ENCODE data around the gene RAD51AP1.

The RAD51AP1 gene

DNA sequence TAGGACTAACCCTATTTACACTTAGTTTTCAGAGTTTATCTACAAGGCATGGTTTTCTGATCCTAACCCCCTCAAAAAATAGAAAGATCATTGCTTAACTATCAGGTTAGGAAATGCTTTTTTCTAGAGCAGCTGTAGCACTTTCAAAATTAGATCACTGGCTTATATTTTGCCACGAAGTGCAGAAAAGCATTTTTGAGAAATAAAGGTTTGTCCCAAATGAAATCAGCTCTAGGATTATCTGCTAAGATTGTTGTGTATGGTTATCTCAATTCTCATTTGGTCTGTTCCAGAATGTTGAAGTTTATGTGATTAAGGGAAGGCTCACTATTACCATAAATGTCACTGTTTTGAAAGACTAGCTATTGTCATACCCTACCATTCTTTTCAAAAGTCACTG lies 13.5 kb downstream of the RAD51AP1 start:
- DNase-seq: no peak

DNA sequence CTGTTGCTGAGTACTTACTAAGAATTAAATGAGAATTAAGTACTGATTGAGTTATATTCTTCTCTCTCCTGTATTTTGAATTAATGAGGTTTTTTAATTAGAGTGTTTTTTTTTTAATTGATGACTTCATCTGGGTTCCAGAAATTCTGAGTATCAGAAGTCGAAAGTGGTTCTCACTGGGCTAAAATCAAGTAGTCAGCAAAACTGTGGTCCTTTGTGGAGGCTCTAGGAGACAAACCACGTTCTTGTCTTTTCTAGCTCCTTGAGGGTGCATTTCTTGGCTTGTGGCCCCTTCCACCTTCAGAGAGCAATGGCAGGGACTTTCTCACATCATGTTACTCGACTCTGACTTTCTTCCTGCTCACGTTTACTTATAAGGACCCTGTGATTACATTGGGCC lies 15.3 kb downstream of the RAD51AP1 start:
- no peak for DNase-seq

DNA sequence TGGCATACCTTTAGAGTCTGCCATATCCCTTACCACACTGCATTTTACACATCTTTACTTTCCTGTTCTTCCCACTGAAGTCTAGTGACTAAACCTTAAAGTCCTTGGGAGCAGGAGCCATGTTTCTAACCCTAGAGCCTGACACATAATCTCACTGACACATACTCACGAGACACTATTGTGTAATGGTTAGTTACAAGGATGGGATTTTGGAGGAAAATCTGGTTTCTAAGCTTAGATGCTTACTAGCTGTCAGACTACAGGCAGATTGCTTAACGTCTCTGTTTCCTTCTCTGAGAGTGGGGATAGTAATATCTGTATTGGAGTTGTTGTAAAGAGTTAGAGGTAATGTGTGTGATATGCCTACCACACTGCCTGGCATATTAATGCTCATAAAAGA lies 17.1 kb downstream of the RAD51AP1 start:
- DNase-seq: no peak

DNA sequence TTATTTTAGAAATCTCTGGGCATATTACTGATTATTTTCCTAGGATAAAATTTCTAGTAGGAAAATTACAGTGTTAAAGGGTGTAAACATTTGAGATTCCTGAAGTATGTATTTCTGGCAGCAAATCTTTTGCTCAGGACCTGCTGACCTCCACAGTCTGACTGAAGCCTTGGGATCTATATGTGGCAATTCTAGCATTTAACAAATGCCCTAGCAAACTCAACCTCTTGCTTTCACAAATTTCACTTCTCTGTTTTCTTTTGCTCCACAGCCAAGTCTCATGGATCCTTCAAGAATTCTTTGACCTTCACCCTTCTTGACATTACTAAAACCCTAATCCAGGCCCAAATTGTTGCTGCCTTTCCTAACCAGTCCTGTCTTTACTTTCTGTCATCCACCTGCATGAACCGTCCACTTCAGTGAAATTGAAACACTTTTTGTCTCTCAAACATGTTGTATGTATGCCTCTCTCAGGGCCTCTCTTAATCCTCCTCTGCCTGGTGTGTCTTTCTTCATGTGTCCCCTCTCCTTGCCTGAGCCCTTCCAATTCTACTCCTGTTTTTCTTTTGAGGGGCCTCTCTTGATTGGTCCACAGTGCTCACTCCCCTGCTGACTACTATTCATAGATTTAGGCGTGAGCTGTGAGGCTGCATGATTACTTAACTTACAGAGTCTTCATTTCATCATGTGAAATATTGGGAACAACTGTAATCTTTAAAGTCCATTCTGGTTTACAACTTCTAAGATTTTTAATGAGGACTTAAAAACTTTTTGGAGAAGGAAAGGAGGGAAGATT lies 18.2 kb downstream of the RAD51AP1 start:
- DNase-seq: no peak

DNA sequence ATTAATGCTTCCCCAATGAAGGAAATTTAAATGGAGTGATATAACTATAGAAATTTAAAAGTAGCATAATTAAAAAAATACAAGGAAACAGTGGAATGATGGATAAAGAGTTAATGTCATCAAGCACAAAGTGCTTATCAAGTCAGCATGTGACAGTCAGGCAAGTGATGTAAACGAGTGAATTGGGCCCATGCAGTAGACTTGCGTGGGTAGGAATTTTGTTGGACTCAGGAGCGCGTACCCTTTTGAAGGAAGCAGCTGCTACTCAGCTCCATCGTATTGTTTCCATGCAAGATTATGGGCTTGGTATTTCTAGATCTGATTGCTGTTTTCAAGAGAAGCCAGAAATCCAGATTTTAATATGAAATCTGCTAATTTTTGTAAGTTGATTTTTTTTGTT lies 18.9 kb downstream of the RAD51AP1 start:
- DNase-seq: no peak

DNA sequence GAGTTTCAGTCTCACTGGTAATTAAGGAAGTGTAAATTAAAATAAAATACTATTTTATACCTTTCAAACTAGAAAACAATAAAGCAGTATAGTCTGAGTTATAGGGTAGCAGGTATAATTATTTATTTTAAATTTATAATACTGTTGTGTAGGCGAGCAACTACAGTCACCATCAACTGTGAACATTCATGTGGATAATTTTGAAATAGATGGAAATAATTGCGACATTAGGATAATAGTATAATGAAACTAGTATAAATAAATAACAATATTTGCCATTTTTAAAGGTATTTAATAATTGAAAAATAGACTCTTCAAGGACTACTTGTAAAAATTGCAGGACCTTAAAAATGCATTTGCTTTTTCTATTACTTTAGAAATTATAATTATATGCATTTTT lies 19.5 kb downstream of the RAD51AP1 start:
- DNase-seq: no peak

DNA sequence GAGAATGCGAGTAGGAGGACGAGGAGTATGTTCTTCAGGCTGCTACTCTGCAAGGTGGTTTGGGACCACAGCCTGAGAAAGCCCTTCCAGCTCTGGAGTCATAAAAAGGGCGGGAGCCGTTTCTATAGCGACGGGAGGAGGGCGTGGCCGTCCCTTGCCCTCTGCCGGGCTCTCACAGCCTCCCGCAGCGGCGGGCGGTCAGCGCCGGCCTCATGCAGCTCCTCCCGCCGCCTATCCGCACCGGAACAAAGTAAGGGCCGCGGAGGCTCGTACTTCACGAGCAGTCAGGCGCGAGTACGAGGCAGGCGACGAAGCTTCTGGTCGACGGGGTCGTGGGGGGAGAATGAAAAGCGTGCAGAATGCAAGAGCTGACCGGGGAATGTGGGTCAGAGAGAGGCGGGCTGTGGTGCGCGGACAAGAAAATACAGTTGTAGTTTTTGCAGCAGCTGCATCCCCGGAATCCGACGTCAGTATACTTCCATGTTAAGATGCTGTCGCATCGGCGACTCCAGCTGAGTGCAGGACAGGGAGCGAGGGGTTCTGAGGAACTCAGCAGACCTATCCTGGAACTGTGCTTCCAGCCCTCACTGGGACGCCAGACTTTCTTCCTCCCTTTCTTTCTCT lies 23.5 kb downstream of the RAD51AP1 start, which contains the start of gene DYRK4:
Gene DYRK4 (plus strand): TSS at position 175 of the 624 bp plus-strand sequence. CDS start 38 bp downstream, at position 213.
- no peak for DNase-seq

DNA sequence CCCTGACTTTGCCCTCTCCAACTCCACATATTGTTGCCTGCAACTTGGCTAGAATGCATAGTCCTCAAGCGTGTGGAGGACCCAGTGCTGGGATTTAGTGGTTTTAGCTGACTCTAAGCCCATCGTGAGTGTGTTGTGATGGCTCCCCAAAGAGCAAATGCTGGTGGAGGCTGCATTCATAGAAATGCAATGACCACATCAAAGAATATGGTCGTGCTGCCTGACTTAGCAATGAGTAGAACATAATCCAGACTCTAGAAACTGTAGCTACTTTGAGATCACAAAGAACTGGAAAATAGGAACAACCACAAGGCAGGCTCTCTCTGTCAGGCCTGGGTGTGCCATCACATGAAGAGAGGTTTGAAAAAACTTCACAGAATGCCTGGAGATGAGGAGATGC lies 24.6 kb downstream of the RAD51AP1 start:
- DNase-seq: no peak

DNA sequence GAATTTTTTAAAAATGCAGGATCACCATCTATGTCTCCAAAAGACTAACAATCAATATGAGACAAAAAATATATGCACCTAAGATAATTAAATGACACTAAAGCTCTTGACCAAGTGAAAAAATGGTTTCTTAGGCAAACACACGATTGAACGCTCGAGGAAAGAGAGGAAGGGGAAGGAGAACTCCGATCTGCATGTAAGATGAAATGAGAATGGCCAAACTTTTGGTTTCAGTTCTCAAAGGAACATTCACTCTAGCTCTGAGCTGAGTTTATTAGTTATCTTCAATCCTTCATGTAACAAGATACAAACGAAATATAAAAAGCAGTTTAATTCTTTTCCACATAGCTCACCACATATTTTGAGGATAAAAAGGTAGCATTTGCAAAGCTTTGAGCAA lies 26.1 kb downstream of the RAD51AP1 start:
- DNase-seq: no peak

DNA sequence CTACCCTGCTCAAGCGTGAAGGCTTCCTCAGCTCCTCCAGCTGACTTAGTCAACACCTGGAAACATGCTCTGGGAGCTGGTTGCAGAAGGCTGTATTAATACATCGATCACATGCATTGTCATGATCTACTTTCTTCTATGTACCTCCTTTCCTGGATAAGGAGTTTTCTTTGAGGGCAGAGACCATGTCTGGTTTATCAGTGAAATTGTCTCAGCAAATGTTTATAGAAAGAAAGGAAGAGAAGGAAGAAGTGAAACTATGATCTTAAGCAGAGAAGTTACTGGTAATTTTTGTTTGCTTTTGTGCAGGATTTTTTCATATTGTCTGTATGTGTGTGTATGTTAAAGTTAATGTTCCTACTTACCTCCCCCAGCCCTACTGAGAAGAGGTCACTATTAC lies 27.8 kb downstream of the RAD51AP1 start:
- no peak for DNase-seq

DNA sequence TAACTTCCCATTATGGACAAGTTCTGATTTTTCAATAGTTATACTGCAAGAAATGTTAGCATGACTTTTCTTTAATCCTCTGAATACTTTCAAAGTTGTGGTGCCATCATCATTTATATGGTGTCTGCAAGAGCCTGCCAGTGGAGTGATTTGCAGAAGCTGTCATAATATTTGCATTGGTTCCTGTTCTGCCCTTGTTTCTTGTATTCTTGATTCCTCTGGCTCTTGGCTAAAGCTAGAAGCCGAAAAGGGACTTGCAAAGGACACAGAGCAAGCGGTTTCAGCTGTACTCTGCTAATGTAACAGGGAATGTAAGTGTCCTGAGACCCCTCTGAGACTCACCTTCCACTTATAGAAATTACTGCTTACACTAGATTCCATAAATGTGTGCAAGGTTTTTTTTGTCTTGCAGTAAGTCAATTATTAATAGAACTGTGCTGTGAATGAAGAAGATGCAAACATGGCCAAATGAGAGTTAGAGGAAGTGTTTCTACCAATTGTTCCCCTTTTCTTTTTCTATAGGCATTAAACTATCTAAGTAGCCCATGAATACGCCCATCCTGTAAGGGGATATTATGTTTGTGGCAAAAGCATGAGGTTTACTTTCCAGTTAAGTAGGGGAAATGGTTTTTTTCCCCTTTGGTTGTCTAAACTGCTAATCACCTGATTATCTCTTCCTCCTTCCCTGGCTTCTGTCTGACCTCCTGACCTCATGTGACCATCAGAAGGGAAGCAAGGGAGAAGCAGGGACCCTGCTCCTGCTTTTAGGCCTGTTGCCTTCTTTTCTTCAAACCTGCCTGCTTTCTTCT lies 28.6 kb downstream of the RAD51AP1 start:
- no peak for DNase-seq

DNA sequence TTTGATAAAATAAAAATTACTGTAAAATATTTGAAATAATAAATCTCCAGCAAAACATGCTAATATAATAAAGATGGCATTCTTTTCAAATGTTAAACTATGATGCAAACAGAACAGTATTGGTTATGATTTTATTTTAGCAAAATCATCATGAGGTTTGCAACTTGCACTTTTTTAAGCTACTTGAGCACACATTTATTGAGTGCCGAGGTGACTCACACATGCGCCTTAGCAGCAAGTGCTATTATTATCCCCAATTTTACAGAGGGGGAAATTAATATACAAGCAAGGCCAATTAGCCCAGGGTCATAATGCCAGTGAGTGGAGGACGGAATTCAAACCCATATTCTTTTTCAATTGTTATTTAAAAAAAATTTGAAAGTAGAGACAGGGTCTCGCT lies 30.6 kb downstream of the RAD51AP1 start:
- DNase-seq: no peak

DNA sequence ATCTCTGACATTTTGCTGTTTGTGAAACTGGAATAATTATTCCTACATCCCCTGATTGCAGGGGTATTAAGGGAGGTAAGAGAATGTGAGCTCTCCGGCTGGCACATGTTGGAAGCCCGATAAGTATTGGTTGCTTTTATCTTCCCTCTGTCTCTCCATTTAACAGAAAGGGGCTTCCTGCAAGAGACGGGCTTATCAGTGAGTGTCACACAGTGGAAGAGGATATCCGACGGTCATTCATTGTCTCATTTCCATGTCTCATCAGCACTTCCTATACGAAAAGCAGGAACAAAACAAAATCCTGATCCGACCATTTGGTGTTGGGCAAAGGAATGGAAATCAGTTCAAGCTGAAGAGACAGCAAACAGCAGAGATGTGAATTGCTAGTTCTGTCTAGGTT lies 34.0 kb downstream of the RAD51AP1 start:
- no peak for DNase-seq

DNA sequence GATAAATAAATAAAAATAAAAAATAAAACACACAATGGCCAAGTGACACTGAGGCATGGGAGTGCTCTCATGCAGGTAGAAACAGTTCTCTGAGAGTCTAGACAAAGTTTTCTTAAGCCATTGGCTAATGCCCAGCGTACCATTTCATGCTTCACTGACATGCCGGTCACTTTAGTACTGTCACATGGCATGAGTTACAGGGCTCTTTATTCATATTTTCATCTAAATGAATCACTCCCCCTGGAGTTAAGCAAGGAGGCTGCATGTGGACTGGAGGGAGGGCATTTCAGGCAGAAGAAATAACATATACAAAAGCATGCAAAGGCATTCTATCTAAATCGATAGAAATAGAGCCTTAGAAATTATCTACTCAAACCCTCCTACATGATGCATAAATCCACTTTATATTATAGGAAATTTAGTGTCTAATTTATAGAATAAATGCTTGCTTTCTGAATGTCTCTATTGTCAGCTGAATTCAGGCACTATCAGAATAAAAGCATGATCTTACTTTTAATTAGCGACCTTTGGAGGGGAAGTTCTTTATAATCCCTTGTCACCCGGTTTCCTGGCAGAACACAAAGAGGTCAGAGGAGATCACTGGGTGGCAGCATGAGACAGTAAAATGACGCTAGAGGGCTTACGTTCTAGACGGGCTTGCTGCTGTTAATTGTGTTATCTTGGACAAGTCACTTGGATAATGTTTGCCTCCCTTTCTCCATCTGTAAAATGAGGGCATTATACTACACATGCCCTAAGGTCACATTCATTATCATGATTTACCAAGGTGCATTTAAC lies 40.8 kb downstream of the RAD51AP1 start:
- DNase-seq: peak; percentile 10

DNA sequence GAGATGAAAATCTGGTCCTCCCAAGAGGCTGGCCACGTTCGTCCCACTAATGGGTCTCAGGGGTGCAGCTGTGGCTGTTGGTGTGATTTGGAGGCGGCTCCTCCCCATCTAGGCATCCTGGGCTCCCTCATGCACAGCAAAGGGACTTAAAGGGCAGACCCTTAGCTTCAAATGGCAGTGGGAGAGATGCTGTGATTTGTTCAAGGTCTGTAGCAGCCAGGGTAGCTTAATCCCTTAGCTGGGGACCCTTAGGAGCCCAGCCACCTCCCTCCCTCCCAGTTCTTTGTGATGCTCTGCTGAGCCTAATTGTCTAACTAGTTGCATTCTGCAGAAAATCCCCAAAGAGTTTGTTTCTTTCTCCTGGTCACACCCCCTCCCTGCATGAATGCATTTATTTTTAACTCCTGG lies 41.6 kb downstream of the RAD51AP1 start:
- no peak for DNase-seq

DNA sequence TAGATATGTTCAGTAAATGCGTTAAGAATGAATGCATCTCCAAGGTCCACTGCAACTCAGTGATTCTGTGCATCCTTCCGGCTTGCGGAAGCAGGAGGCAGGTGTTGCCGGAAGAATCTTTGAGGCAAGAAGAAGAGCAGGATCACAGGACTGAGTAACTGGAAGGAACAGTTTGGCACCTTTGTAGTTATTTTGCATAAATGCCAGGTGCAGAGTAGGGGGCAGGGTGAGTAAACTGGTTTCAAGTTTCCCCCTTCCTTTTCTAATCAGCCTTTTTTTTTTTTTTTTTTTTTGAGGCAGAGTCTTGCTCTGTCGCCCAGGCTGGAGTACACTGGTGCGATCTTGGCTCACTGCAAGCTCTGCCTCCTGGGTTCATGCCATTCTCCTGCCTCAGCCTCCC lies 45.6 kb downstream of the RAD51AP1 start:
- no peak for DNase-seq

DNA sequence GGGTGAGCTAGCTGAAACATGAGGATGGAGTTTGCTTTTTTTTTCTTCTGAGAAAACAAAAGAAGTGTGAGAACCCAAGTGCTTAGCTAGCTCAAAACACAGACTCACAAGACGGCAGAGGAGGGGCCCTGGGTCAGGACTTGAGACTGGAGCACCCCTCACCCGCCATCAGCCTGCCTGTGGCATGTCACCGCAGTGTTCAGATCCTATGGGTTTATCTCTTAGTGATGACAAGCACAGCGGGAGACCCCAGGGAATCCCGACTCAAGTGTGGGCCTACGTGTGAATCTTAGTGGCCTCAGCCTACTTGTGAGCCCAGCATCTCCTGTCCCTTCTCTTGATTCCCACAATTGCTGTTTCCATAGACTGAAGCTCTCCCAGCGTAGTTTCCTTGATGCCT lies 46.2 kb downstream of the RAD51AP1 start:
- DNase-seq: no peak

DNA sequence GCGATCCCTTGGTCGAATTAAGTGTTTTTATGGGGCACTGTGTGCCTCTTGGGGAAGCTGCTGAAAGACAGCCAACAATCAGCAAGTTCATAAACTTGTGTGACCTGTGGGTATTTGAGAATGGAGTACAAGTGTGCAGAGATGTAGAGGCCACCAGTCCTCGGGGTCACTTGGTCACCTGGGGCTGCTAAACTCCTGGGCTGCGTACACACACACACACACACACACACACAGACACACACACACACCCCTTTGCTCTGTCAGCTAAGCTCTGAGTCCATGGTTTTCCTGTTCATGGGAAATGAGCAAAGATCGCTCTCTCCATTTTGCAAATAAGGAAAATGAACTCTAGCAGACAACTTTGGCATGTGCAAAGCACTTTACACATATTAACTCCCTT lies 47.8 kb downstream of the RAD51AP1 start:
- DNase-seq: no peak

DNA sequence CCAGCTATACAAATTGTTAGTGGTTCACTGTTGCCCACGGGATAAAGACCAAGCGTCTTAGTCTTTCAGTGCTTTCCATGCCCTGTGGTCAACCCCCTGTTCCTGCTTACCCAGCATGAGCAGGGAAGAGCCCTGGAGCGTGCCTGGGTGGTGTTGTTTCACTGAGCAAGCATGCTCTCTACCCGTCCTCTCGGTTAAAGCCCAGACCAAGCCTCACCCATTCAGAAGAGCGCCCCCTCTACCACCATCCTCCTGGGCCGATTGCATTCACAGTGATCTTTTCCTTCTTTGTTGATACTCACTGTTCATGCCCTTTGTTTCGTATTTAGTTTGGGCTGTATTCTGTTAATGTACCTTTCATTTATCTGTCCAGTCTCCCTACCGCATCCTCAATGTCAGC lies 48.4 kb downstream of the RAD51AP1 start:
- no peak for DNase-seq

DNA sequence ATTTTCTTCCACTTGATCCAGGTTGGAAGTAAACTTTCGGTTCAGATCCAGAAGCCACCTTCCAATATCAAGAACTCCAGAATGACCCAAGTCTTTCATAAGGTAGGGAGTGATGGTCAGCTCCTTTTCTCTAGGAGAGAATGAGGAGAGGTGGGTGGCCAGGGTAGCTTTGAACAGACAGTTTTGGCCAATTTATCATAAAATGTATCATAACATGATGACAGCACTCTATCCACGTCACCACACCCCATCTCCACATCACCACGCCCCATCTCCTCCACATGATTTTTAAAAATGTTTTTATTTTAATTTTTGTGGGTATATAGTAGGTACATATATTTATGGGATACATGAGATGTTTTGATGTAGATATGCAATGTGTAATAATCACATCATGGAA lies 50.2 kb downstream of the RAD51AP1 start:
- DNase-seq: no peak

DNA sequence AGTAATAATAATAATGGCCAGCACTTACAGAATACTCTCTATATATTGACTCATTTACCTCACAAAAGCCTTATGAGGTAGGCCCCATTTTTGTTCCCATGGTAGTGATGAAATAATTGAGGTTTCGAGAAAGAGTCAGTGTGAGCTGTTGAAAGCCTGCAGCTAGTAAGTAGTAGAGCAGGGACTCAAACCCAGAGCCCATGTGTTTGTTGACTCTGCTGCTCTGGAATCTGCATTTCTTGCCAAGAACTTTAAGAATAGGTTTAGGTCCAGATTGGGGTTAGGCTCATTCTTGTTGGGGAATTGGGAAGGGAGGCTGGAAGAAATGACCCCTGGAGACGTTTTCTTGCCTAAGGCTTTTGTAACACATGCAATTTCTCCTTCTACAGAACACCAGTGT lies 51.3 kb downstream of the RAD51AP1 start:
- DNase-seq: no peak

DNA sequence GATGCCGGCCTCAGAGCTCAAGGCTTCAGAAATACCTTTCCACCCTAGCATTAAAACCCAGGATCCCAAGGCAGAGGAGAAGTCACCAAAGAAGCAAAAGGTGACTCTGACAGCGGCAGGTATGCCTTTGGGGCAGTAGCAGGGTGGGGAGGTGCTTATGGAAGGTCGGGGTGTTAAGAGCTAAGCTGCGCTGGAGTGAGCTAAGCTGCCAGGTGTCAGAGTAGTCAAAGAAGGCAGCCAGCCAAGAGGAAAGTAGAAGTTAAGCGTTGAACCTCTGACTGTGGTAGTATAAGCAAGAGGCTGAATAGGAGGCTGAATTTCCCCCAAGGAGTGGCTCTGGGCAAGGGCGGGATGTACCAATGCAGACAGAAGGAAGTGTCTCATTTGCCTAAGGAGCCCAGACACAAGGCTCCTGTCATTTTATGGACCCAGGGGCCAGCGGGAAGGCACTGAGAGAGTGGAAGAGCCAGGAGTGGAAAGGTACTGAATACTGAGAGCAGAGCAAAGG lies 52.5 kb downstream of the RAD51AP1 start:
- DNase-seq: no peak

DNA sequence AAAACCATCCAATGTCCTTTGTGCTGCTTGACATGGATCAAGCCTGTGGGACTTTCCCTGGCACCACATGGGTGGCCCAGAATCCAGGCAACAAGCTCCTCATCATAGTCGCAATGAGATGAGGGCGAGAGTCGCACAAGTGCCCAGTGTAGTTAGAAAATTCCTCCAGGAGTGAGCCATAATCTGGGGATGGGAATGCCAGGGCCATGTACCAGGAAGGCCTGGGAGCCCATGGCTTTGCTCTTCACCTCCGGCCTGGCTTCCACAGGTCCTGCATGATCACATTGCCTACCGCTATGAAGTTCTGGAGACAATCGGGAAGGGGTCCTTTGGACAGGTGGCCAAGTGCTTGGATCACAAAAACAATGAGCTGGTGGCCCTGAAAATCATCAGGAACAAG lies 57.2 kb downstream of the RAD51AP1 start:
- no peak for DNase-seq

Data from CD4-positive, alpha-beta T cell treated with Interleukin-21 for 1 hour (primary cell).